GM23338 (cell line): Measurements from ENCODE around the gene ILK. TPM values are rescaled to one million over a fixed set of nuclear protein-coding genes. Genes with fewer than 3 reads are reported as not detected.

Source experiments
- ATAC-seq: fragments of 200-7000 bp; cut with Tn5 transposase; 3 replicates; pipeline ENCODE4 v1.9.1; 2020
- DNase-seq: peaks from one replicate; pipeline ENCODE4 v3.0.0-alpha.2; 2015; ENCODE audit warnings: low spot score
- H2AFZ ChIP-seq: fragments of 200-600 bp; sonication (generic); 2 replicates; pipeline ENCODE4 v1.8.0; 2016; ENCODE audit warnings: antibody characterized with exemption, mild to moderate bottlenecking, moderate library complexity
- H3F3A ChIP-seq: fragments of 200-600 bp; sonication (generic); replicated peaks from 2 replicates; pipeline ENCODE4 v1.8.0; 2017; ENCODE audit warnings: antibody characterized with exemption, mixed run types, low read depth
- H3K27ac ChIP-seq: fragments of 200-600 bp; sonication (generic); 2 replicates; pipeline ENCODE4 v1.6.1; 2016; ENCODE audit warnings: low read depth
- H3K27me3 ChIP-seq: fragments of 200-600 bp; sonication (generic); 2 replicates; pipeline ENCODE4 v1.8.0; 2016; ENCODE audit warnings: mild to moderate bottlenecking, mixed run types, moderate library complexity; ENCODE audit not compliant: insufficient read depth
- H3K36me3 ChIP-seq: fragments of 200-600 bp; sonication (generic); 2 replicates; pipeline ENCODE4 v1.8.0; 2016; ENCODE audit warnings: mild to moderate bottlenecking; ENCODE audit not compliant: insufficient read depth
- H3K4me1 ChIP-seq: fragments of 200-600 bp; sonication (generic); 2 replicates; pipeline ENCODE4 v1.8.0; 2016; ENCODE audit warnings: mild to moderate bottlenecking, moderate library complexity; ENCODE audit not compliant: insufficient read depth
- H3K4me2 ChIP-seq: fragments of 200-600 bp; sonication (generic); 2 replicates; pipeline ENCODE4 v1.7.1; 2017; ENCODE audit warnings: mixed run types
- H3K4me3 ChIP-seq: fragments of 200-600 bp; sonication (generic); 2 replicates; pipeline ENCODE4 v1.6.1; 2016; ENCODE audit warnings: mixed run types
- H3K79me2 ChIP-seq: fragments of 200-600 bp; sonication (generic); replicated peaks from 2 replicates; pipeline ENCODE4 v1.8.0; 2017; ENCODE audit warnings: mild to moderate bottlenecking; ENCODE audit not compliant: insufficient read depth
- H3K9me2 ChIP-seq: fragments of 200-600 bp; sonication (generic); 2 replicates; pipeline ENCODE4 v1.8.0; 2017; ENCODE audit not compliant: insufficient read depth
- H4K20me1 ChIP-seq: fragments of 200-600 bp; sonication (generic); replicated peaks from 2 replicates; pipeline ENCODE4 v1.8.0; 2017; ENCODE audit warnings: mild to moderate bottlenecking; ENCODE audit not compliant: insufficient read depth
- H3K27ac Mint-ChIP-seq: 2 replicates; pipeline ENCODE4 v1.8.0; 2020; ENCODE audit warnings: inconsistent platforms, mild to moderate bottlenecking, moderate library complexity, mixed read lengths
- H3K27me3 Mint-ChIP-seq: 3 replicates; pipeline ENCODE4 v1.8.0; 2022; ENCODE audit warnings: low read depth, mild to moderate bottlenecking, moderate library complexity, mixed read lengths, inconsistent platforms; ENCODE audit not compliant: insufficient read depth, poor library complexity
- H3K36me3 Mint-ChIP-seq: 3 replicates; pipeline ENCODE4 v1.8.0; 2021; ENCODE audit warnings: low read depth, mild to moderate bottlenecking, inconsistent platforms, moderate library complexity, mixed read lengths
- H3K4me1 Mint-ChIP-seq: 3 replicates; pipeline ENCODE4 v1.8.0; 2020; ENCODE audit warnings: mild to moderate bottlenecking, inconsistent platforms, mixed read lengths
- H3K4me3 Mint-ChIP-seq: 3 replicates; pipeline ENCODE4 v1.8.0; 2021; ENCODE audit warnings: moderate library complexity, mild to moderate bottlenecking, inconsistent platforms, mixed read lengths
- H3K9me3 Mint-ChIP-seq: 3 replicates; pipeline ENCODE4 v1.8.0; 2020; ENCODE audit warnings: moderate library complexity, mild to moderate bottlenecking, inconsistent platforms, mixed read lengths
- CREB1 ChIP-seq: fragments of 250-450 bp; sonication (Bioruptor Pico); IDR thresholded peaks from 2 replicates; pipeline ENCODE4 v1.5.0; 2020; ENCODE audit warnings: low read depth, mild to moderate bottlenecking, moderate library complexity
- CTCF ChIP-seq, 2 experiments: fragments of 200-600 bp in 1 of 2; sonication (generic) in 1 of 2; conservative IDR thresholded peaks; 2 replicates each; pipeline versions ENCODE4 v1.5.1 to v1.6.1; 2016 to 2017; ENCODE audit warnings: antibody characterized with exemption in 2 of 2, low read depth in 2 of 2, mild to moderate bottlenecking in 2 of 2, moderate library complexity in 1 of 2
- EZH2 ChIP-seq: fragments of 200-600 bp; sonication (generic); IDR thresholded peaks from one replicate; pipeline ENCODE4 v1.8.0; 2017; ENCODE audit warnings: antibody characterized with exemption, mild to moderate bottlenecking, low read depth; ENCODE audit not compliant: unreplicated experiment
- EZH2phosphoT487 ChIP-seq: fragments of 200-600 bp; sonication (generic); IDR thresholded peaks from one replicate; pipeline ENCODE4 v1.8.1; 2018; ENCODE audit warnings: antibody characterized with exemption; ENCODE audit not compliant: unreplicated experiment
- NANOG ChIP-seq: IDR thresholded peaks from 2 replicates; pipeline ENCODE4 v1.6.1; 2016; ENCODE audit warnings: antibody characterized with exemption, borderline replicate concordance
- ZNF114 ChIP-seq: fragments of 250-450 bp; sonication (Bioruptor Pico); IDR thresholded peaks from 2 replicates; pipeline ENCODE4 v1.5.0; 2020; ENCODE audit warnings: mild to moderate bottlenecking, moderate library complexity
- polyA plus RNA-seq: library from polyadenylated mRNA; unstranded; fragments of >200 nt; fragmentation: Nextera tagmentation; extraction: Ambion mirVana; gene quantifications from 2 replicates; pipeline ENCODE4 v1.2.1, GENCODE V29; 2016
- total RNA-seq: library from RNA; depleted of rRNA; stranded (reverse); fragments of >200 nt; shearing (Covaris generic); gene quantifications from 2 replicates; pipeline ENCODE4 v1.2.3, GENCODE V29; 2014
- TF ChIP-seq, protein P1 (sequence below): IDR thresholded peaks from one replicate; pipeline ENCODE4 v1.6.1; 2018; ENCODE audit warnings: antibody characterized with exemption; ENCODE audit not compliant: unreplicated experiment
- TF ChIP-seq, protein P2 (sequence below): IDR thresholded peaks from 2 replicates; pipeline ENCODE4 v1.6.1; 2016; ENCODE audit warnings: antibody characterized with exemption

ILK gene
- total and polyA plus RNA-seq, 2 experiments from 2014 or later: 62.6 to 91.0 TPM

DNA sequence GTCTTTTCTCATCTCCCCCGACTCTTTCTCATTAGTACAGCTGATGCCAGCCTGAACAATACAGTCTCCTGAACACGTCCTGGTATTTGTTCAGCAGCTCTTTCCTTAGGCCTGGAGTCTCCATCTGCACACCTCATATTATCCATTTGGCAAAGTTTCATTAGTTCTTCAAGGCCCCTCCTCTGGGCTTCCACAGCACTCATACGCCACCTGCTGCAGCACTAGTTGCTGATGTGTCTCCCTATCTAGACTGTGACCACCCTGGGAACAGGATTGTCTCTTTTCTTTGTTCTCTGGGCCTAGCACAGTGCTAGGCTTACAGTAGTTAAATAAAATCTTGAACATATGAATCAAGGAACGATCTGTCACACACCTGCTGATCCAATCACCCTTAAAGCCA lies 34.9 kb downstream of the ILK start:
- Mint-ChIP-seq H3K9me3 (no peaks in the 10 kb centered on the region), H3K4me1 (no peaks in the 10 kb centered on the region), H3K27ac (no peak overlapping the region), H3K27me3 (no peaks in the 10 kb centered on the region), H3K4me3 (no peak overlapping the region), H3K36me3 (no peaks in the 10 kb centered on the region)
- ATAC-seq: no peak
- H3K36me3 ChIP-seq: no peaks in the 10 kb centered on the region
- H3K4me2 ChIP-seq: no peak overlapping the region
- no peaks in the 10 kb centered on the region for H3K9me2 ChIP-seq
- H3F3A ChIP-seq: no peaks in the 10 kb centered on the region
- H3K4me3 ChIP-seq: no peak overlapping the region
- H3K4me1 ChIP-seq: no peaks in the 10 kb centered on the region
- TF ChIP-seq EZH2: no peak
- peak in 1 of 2 experiments; percentile 14; a peak in 1 of 4 replicates for TF ChIP-seq CTCF (conservative IDR thresholded peaks at IDR 0.05; ENCODE audit: low read depth in 2 of 2)
- no peak for TF ChIP-seq ZNF114
- DNase-seq: no peak
- no peak overlapping the region for H3K27ac ChIP-seq
- H3K27me3 ChIP-seq: no peaks in the 10 kb centered on the region
- H3K79me2 ChIP-seq: no peaks in the 10 kb centered on the region
- no peaks in the 10 kb centered on the region for H4K20me1 ChIP-seq
- no peak overlapping the region for H2AFZ ChIP-seq

DNA sequence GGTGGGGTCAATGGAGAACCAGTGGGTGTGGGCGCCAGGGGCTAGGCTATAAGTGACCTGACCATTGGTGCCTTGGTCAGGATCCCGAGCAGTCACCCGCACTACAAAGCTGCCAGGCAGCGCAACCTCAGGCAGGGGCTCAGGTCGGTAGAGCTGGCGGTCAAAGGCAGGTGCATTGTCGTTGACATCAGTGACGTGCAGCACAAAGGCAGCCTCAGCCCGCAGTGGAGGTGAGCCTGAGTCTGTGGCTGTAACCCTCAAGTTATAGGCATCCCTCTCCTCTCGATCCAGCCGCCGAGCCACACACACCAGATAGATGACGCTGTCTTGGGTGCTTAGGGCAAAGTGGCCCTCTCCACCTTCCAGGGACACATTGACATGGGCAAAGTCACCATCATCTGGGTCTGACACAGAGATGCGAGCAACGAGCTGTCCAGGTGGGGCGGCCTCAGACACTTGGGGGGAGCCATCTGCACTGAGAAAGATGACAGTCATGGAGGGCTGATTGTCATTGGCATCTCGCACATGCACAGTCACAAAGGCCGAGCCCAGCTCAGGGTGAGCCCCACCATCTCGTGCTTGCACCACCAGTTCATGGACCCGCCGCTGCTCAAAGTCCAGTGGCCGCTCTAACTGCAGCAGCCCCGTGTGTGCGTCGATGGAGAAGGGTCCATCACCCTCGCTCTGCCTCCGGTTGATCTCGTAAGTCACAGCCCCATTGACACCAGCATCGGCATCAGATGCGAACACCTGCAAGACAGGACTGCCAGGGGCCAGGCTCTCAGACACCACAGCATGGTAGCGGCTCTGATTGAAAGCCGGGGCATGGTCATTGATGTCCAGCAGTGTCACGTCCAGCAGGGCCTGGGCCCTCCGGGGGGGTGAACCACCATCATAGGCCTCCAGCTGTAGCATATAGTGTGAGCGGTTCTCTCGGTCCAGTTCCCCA lies 36.7 kb downstream of the ILK start:
- Histone ChIP-seq H3K79me2 (no peaks in the 10 kb centered on the region), H3F3A (no peaks in the 10 kb centered on the region), H2AFZ (no peak overlapping the region), H4K20me1 (no peaks in the 10 kb centered on the region), H3K4me2 (no peak overlapping the region), H3K9me2 (0 out of 2 replicates have a peak, but pooled peaks cover 7% of the 10 kb centered on the region), H3K27me3 (no peaks in the 10 kb centered on the region), H3K27ac (no peak overlapping the region), H3K4me3 (no peak overlapping the region), H3K36me3 (no peaks in the 10 kb centered on the region), H3K4me1 (no peaks in the 10 kb centered on the region)
- no peak for DNase-seq
- H3K4me1 Mint-ChIP-seq: no peaks in the 10 kb centered on the region
- H3K27me3 Mint-ChIP-seq: no peaks in the 10 kb centered on the region
- ATAC-seq: no peak
- no peak overlapping the region for H3K27ac Mint-ChIP-seq
- no peaks in the 10 kb centered on the region for H3K36me3 Mint-ChIP-seq
- H3K9me3 Mint-ChIP-seq: no peaks in the 10 kb centered on the region
- no peak overlapping the region for H3K4me3 Mint-ChIP-seq
- TF ChIP-seq, protein P1, sequence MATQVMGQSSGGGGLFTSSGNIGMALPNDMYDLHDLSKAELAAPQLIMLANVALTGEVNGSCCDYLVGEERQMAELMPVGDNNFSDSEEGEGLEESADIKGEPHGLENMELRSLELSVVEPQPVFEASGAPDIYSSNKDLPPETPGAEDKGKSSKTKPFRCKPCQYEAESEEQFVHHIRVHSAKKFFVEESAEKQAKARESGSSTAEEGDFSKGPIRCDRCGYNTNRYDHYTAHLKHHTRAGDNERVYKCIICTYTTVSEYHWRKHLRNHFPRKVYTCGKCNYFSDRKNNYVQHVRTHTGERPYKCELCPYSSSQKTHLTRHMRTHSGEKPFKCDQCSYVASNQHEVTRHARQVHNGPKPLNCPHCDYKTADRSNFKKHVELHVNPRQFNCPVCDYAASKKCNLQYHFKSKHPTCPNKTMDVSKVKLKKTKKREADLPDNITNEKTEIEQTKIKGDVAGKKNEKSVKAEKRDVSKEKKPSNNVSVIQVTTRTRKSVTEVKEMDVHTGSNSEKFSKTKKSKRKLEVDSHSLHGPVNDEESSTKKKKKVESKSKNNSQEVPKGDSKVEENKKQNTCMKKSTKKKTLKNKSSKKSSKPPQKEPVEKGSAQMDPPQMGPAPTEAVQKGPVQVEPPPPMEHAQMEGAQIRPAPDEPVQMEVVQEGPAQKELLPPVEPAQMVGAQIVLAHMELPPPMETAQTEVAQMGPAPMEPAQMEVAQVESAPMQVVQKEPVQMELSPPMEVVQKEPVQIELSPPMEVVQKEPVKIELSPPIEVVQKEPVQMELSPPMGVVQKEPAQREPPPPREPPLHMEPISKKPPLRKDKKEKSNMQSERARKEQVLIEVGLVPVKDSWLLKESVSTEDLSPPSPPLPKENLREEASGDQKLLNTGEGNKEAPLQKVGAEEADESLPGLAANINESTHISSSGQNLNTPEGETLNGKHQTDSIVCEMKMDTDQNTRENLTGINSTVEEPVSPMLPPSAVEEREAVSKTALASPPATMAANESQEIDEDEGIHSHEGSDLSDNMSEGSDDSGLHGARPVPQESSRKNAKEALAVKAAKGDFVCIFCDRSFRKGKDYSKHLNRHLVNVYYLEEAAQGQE: no peak
- TF ChIP-seq EZH2phosphoT487: no peak
- TF ChIP-seq NANOG: no peak
- TF ChIP-seq, protein P2, sequence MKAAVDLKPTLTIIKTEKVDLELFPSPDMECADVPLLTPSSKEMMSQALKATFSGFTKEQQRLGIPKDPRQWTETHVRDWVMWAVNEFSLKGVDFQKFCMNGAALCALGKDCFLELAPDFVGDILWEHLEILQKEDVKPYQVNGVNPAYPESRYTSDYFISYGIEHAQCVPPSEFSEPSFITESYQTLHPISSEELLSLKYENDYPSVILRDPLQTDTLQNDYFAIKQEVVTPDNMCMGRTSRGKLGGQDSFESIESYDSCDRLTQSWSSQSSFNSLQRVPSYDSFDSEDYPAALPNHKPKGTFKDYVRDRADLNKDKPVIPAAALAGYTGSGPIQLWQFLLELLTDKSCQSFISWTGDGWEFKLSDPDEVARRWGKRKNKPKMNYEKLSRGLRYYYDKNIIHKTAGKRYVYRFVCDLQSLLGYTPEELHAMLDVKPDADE: no peak
- no peak for TF ChIP-seq CREB1
- no peak for TF ChIP-seq EZH2
